Activated naive CD4-positive, alpha-beta T cell treated with anti-CD3 and anti-CD28 coated beads, Interleukin-2, amount 50 U/mL, for 16 hours (primary cell): Measurements from ENCODE around the gene KAZN.

Experiments used
- DNase-seq: peaks from one replicate; pipeline ENCODE4 v3.0.0-alpha.2; 2020

The KAZN gene

DNA sequence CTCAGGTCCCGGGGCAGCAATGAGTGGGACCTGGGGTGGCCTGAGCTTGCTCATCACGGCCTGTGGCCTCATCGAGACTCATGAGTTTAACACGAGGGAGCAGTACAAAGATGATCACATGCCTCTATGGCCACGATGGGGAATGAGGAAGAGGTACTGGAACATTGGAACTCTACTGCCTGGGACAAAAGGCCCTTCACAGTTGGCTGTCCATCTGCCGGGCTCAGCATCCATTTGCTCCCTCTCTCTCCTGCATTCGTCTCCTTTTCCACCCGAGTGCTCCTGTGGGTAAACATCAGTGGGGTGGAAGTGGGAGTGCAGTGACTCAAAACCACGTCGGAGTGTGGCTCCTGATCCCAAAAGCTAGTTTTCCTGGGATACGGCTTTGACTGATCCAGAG lies 124.9 kb downstream of the KAZN start:
- DNase-seq: no peak

GRCh38 chr1:14724246-14724645 lies 125.8 kb downstream of the KAZN start:
- no peak for DNase-seq

GRCh38 chr1:14724678-14725077 lies 126.2 kb downstream of the KAZN start:
- no peak for DNase-seq

- no peak for DNase-seq
Measured at GRCh38 chr1:14725238-14725637, 126.8 kb downstream of the KAZN start.

DNA sequence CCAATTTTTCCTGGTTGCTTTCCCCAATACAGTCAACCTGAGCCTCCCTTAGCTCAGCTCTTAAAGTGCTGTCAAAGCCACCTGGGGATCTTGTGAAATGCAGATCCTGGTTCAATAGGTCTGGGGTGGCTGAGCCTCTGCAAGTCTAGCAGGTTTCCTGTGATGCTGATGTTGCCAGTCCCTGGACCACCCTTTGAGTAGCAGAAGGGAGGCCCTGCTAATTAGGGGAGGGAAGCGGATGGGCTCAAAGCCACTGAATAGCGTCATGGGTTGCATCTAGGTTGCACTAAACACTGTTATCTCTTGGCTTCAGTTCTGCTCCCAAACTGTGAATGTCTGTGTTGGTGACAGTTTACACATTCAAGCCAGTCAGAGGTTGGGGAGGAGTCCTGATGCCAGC lies 127.2 kb downstream of the KAZN start:
- no peak for DNase-seq

DNA sequence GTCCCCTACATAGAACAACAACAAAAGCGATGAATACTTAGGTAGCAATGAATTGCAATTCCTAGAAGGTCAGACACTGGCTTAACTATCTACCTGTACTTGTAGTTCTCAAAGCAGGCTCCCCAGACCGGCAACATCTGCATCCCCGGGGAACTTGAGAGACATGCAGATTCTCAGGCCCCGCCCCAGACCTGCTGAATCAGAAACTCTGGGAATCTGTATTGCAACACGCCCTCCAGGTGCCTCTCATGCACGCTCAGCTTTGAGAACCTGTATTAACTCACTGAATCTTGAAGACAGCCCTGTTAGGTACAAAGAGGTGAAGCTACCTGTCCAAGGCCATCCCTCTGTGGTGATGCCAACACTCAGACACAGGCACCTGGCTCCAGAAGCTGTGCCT lies 128.1 kb downstream of the KAZN start:
- DNase-seq: no peak

GRCh38 chr1:14728516-14728915 lies 130.0 kb downstream of the KAZN start:
- no peak for DNase-seq

GRCh38 chr1:14732728-14733047 lies 134.2 kb downstream of the KAZN start:
- DNase-seq: no peak

DNA sequence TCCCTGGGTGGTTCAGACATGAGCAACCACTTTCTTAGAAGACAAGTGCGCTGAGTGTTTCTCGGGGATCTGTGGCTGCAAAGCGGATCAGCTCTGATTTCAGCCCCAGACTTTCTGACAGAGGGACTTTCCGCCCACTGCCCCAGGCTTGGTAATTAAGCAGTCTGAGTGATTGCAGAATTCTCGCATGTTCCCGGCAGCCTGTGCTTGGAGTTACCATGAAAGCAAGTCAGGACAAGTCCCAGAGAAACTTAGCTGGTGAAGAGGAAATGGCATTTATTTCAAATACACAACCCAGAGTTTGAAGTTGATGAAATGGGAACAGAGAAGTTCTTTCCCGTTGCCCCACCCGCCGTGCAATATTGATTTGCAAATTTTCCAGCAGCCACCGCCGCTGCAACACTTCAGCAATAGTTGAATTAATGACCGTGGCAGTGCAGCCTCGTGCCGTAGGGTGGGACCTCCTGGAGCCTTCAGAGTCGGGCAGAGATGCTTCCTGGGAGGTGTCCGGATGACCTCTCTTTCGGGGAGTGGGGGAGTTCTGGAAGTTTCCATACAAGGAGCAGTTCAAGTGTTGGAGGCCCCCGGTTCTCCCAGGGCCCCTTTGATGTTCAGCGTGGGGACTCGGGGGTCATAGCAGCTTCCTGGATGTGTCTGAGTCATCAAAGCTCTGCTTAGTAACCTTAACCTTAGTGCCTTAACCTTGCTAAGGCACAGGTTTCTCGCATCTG lies 134.7 kb downstream of the KAZN start:
- DNase-seq: no peak

DNA sequence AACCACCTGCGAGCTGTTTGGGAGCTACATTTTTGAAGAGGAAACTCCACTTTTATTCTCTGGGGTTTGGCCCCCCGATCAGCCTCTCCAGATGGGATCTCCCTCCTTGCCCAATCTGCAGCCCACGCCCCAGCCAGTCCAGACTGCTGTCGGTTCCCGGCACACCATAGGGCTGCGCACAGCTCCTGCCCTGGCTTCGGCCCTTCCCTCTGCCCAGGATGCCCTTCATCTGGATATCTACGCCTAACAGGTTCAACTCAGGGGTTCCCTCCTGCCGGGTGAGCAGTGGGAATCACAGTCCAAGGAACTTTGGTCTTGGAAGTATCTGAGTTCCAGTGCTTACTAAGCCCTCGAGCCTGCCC lies 135.3 kb downstream of the KAZN start:
- no peak for DNase-seq

GRCh38 chr1:14735841-14736240 lies 137.4 kb downstream of the KAZN start:
- no peak for DNase-seq

GRCh38 chr1:14737561-14738094 lies 139.1 kb downstream of the KAZN start:
- no peak for DNase-seq

GRCh38 chr1:14738235-14738634 lies 139.8 kb downstream of the KAZN start:
- DNase-seq: no peak

DNA sequence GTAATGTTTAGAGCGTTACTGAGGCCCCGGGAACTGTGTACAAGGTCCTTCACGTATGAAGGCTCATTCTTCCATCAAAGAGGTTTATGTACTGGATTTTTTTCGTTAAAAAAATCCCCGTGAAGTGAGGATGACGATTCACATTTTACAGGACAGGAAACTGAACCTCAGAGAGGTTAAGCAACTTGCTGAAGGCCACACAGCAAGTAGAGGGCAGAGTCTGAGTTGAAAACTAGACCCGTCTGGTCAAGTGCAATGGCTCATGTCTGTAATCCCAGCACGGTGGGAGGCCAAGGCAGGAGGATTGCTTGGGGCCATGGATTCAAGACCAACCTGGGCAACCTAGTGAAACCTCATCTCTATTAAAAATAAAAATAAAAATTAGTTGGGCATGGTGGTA lies 140.2 kb downstream of the KAZN start:
- no peak for DNase-seq

DNA sequence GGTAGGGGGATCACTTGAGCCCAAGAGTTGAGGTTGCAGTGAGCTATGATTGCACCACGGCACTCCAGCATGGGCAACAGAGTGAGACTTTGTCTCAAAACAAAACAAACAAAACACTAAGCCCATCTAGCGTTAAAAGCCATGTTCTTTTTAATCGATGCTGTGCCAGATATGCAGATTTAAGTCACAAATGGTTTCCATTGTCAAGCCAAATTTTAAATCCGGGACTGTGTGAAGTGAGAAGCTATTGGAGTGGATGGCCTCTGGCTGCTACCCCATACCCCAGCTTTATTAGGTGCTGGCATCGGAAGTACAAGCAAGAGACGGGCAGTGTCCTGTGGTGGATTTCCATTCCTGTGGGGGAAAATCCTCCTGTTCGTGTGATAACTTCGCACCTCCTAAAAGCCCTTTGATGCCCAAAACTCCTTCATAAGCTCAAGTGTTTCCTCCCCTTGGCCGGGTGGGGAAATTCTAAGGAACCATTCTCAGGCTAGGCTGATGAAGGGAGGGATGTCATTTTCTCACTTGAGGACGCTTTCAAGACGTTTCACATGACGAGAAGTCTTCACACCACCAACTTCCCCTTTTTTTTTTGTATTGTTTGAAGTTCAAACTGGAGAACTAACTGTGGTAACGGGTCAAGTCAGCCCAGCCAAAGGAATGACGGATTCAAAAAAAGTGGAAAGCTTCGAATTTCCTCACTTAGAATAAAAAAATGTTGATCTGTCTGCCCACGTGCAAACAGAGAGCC lies 140.8 kb downstream of the KAZN start:
- DNase-seq: no peak

DNA sequence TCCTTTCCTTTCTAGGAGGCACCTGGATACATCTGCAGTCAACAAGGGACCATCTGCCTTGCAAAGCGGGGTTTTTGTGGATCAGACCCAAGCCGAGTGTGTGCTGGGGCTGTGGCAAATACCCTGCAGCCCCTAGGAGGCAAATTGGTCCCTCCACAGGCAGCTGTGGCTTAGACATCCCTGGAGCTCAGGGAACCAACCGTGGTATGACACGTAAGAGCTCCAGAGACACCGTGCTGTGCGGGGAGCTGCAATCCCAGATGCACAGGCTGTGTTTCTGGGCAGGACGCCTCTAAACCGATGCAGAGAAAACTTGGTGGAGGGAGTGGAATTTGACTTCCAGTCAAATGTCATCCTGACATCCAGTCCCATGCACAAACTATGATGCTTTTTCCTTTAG lies 141.5 kb downstream of the KAZN start:
- no peak for DNase-seq

- DNase-seq: no peak
Measured at GRCh38 chr1:14741082-14741481, 142.6 kb downstream of the KAZN start.

DNA sequence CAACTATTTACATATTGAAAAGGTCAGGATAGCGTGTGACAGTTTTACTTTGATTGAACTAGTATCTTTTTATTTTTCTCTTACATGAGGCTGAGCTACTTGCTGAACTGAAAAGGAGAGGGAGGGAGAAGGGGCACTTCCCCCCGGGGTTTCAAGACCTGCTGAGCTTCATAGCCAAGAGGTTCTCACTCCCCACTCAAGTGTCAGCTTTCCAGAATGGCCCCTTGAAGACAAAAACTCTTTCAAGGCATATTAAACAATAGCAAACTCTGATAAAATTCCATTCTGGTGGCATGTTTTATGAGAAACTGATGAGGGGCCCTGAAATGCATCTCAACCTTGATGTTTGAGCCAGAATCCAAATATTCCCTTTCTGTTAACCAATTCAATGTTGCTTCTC lies 143.0 kb downstream of the KAZN start:
- DNase-seq: no peak

DNA sequence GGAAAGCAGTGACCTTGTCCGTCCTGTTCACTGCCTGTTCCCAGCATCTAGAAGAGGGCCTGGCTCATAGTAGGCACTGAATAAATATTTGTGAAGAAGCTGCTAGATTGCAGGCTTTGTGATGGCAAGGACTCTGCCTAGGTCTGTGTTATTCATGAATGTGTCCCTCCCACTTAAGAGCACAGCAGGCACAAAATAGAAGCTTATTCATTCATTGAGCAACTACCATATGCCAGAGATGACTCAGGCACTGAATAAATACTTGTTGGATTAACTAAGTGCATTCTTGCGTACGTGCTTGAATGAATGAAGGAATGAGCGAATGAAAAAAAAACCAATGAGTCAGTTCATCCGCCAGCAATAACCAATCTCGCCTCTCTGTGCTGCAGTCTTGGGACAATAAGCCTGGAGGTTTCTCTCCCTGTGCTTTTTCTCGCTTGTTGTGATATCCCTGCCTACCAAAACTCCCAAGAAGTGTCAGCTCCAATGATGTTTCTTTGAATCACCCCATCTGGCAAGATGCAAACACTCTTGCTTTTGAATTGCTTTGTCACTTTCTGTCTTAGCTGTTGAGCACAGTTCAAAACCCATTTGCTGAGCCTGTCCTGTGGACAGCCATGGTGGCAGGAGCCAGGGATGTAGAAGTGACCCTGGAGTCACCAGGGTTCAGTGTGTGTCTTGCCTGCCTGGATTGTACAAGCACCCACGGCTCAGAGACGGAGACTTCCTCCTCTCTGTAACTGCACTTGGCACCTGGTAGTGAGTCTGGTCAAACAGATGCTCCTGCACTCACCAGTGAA lies 143.9 kb downstream of the KAZN start:
- DNase-seq: no peak

DNA sequence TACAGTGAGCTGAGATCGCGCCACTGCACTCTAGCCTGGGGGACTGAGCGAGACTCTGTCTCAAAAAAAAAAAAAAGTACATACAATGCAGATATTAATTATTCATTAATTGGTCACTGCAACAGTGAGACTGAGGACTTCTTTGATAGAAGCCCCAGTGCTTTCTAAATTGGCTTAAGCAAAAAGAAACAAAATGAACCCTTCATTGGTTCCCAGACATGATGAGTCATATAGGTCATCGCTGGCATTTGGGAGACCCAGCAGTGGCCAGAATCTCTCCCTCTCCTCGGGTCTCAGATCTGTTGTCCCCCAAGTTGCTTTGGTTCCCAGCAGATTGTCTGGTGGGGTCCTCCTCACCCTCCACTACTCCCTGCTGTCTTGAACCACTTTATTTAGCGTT lies 144.9 kb downstream of the KAZN start:
- DNase-seq: no peak

GRCh38 chr1:14745001-14745720 lies 146.7 kb downstream of the KAZN start:
- DNase-seq: no peak

DNA sequence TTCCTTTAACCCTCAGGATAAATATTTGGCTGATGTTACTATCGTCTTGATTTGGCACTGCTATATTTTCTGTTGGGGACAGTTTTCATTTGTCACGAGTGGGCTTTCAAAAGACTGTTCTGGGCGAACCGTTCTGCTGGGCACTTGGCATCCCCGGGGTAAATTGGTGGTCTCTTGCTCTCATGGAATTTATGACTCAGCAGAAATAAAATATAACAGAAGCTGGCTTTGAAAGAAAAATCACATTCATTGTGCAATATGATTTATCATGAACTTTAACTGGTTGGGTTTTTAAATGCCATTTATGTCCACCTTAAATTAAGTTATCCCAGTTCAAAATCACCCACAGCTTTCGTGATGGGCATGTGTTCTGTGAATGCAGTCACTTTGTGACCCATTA lies 147.3 kb downstream of the KAZN start:
- DNase-seq: no peak

GRCh38 chr1:14746393-14746792 lies 147.9 kb downstream of the KAZN start:
- no peak for DNase-seq
